Measurements from ENCODE around the gene REV3L. TPM values are rescaled to one million over a fixed set of nuclear protein-coding genes. Genes with fewer than 3 reads are reported as not detected.

REV3L gene
- total RNA-seq, 1 donor from 2014 or later = 71.2 TPM

GRCh38 chr6:111427341-111428116 is 55.5 kb downstream of the REV3L start:
- DNase-seq (ENCODE audit: low read depth) = peak; percentile 65

GRCh38 chr6:111423960-111424846 is 58.8 kb downstream of the REV3L start:
- DNase-seq (ENCODE audit: low read depth) = peak; percentile 85

- no peak for DNase-seq (ENCODE audit: low read depth)
These were observed 59.9 kb downstream of the REV3L start for GRCh38 chr6:111423055-111423633.

- DNase-seq (ENCODE audit: low read depth) = no peak
These were observed 63.9 kb downstream of the REV3L start for GRCh38 chr6:111418971-111419693.

- no peak for DNase-seq (ENCODE audit: low read depth)
These were observed 65.1 kb downstream of the REV3L start for GRCh38 chr6:111417946-111418345.

GRCh38 chr6:111417181-111417585 is 65.8 kb downstream of the REV3L start:
- peak; percentile 75 for DNase-seq (ENCODE audit: low read depth)

- no peak for DNase-seq (ENCODE audit: low read depth)
These were observed 66.5 kb downstream of the REV3L start for GRCh38 chr6:111416529-111416928.

- no peak for DNase-seq (ENCODE audit: low read depth)
These were observed 68.6 kb downstream of the REV3L start for GRCh38 chr6:111414373-111414772.

GRCh38 chr6:111411978-111412566 is 70.9 kb downstream of the REV3L start:
- no peak for DNase-seq (ENCODE audit: low read depth)

GRCh38 chr6:111411046-111411445 is 72.0 kb downstream of the REV3L start:
- no peak for DNase-seq (ENCODE audit: low read depth)

GRCh38 chr6:111410371-111410770 is 72.6 kb downstream of the REV3L start:
- no peak for DNase-seq (ENCODE audit: low read depth)

- no peak for DNase-seq (ENCODE audit: low read depth)
These were observed 73.6 kb downstream of the REV3L start for GRCh38 chr6:111409430-111409829.

GRCh38 chr6:111407686-111408085 is 75.3 kb downstream of the REV3L start:
- DNase-seq (ENCODE audit: low read depth) = no peak

GRCh38 chr6:111406200-111406721 is 76.8 kb downstream of the REV3L start:
- no peak for DNase-seq (ENCODE audit: low read depth)

- no peak for DNase-seq (ENCODE audit: low read depth)
These were observed 79.6 kb downstream of the REV3L start for GRCh38 chr6:111403388-111403787.

- no peak for DNase-seq (ENCODE audit: low read depth)
These were observed 83.4 kb downstream of the REV3L start for GRCh38 chr6:111399626-111400025.

- DNase-seq (ENCODE audit: low read depth) = no peak
These were observed 94.3 kb downstream of the REV3L start for GRCh38 chr6:111388681-111389080.

GRCh38 chr6:111382476-111383294 is 100.3 kb downstream of the REV3L start:
- no peak for DNase-seq (ENCODE audit: low read depth)

GRCh38 chr6:111381728-111382127 is 101.3 kb downstream of the REV3L start:
- DNase-seq (ENCODE audit: low read depth) = no peak

GRCh38 chr6:111381123-111381522 is 101.9 kb downstream of the REV3L start:
- no peak for DNase-seq (ENCODE audit: low read depth)
